ENCODE measurements around the gene STON1. TPM values are rescaled to one million over a fixed set of nuclear protein-coding genes. Genes with fewer than 3 reads are reported as not detected.

Gene STON1
- total RNA-seq, 1 donor from 2014 or later, result 13.2 TPM

- Mint-ChIP-seq H3K36me3 (ENCODE audit: low read depth) (no peaks in the 10 kb centered on the region), H3K4me1 (peaks cover 44% of the 10 kb centered on the region), H3K4me3 (peak overlapping the region; percentile 91), H3K27me3 (ENCODE audit: low read depth) (no peaks in the 10 kb centered on the region), H3K9me3 (no peaks in the 10 kb centered on the region), H3K27ac (ENCODE audit: unreplicated experiment) (no peak overlapping the region)
- DNase-seq (ENCODE audit: low read depth, low spot score), result no peak
- TF ChIP-seq, protein P1, sequence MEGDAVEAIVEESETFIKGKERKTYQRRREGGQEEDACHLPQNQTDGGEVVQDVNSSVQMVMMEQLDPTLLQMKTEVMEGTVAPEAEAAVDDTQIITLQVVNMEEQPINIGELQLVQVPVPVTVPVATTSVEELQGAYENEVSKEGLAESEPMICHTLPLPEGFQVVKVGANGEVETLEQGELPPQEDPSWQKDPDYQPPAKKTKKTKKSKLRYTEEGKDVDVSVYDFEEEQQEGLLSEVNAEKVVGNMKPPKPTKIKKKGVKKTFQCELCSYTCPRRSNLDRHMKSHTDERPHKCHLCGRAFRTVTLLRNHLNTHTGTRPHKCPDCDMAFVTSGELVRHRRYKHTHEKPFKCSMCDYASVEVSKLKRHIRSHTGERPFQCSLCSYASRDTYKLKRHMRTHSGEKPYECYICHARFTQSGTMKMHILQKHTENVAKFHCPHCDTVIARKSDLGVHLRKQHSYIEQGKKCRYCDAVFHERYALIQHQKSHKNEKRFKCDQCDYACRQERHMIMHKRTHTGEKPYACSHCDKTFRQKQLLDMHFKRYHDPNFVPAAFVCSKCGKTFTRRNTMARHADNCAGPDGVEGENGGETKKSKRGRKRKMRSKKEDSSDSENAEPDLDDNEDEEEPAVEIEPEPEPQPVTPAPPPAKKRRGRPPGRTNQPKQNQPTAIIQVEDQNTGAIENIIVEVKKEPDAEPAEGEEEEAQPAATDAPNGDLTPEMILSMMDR (conservative IDR thresholded peaks at IDR 0.05), result no peak
Measured at GRCh38 chr2:48529194-48529593, 760 bp upstream of the STON1 start.

GRCh38 chr2:48529676-48530032 is 300 bp upstream of the STON1 start:
- Mint-ChIP-seq H3K36me3 (ENCODE audit: low read depth) (no peaks in the 10 kb centered on the region), H3K27ac (ENCODE audit: unreplicated experiment) (no peak overlapping the region), H3K9me3 (no peaks in the 10 kb centered on the region), H3K4me1 (peaks cover 44% of the 10 kb centered on the region), H3K27me3 (ENCODE audit: low read depth) (no peaks in the 10 kb centered on the region), H3K4me3 (peak overlapping the region; percentile 91)
- TF ChIP-seq, protein P1 (conservative IDR thresholded peaks at IDR 0.05), result no peak
- DNase-seq (ENCODE audit: low read depth, low spot score), result no peak

DNA sequence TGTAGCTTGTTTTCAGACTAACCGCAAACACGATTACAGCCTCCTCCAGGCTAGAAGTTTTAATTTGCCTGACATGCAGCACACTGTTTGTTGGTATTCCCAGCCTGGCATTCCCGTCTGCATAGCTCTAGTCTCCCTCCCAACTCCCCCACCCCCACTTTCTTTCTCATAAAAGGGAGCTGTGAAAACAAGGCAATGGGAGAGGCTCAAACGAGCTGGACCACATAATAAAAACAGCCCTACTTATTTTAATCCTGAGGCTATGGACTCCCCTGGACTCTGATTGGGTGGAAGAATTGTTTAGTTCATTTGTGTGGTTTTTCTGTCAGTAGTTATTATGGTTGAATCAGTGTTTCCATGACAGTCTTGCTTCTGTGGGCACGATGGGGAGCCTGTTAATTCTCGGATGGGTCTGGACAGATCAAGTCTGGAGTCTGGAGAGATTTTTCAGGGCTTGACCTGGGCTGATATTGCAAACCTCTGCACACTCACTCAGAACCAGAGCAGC is 1.2 kb downstream of the STON1 start:
- peak overlapping the region; percentile 21 for H3K27ac Mint-ChIP-seq (ENCODE audit: unreplicated experiment)
- no peaks in the 10 kb centered on the region for H3K9me3 Mint-ChIP-seq
- peak overlapping the region; percentile 89 for H3K4me3 Mint-ChIP-seq
- H3K36me3 Mint-ChIP-seq (ENCODE audit: low read depth), result no peaks in the 10 kb centered on the region
- no peaks in the 10 kb centered on the region for H3K27me3 Mint-ChIP-seq (ENCODE audit: low read depth)
- DNase-seq (ENCODE audit: low read depth, low spot score), result no peak
- peaks cover 37% of the 10 kb centered on the region for H3K4me1 Mint-ChIP-seq
- TF ChIP-seq, protein P1 (conservative IDR thresholded peaks at IDR 0.05), result no peak

DNA sequence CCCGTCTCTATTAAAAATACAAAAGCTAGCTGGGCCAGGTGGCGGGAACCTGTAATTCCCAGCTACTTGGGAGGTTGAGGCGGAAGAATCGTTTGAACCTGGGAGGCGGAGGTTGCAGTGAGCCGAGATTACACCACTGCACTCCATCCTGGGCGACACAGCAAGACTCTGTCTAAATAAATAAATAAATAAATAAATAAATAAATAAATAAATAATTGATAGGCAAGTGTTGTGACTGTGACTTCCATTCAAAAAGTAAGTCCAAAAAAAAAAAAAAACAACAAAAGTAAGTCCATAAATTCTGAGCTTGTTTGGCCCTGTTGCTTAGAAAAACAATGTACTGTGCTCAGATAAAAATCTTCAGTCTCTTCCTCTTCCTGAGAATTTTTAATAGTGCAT is 2.2 kb downstream of the STON1 start:
- no peak overlapping the region for H3K27ac Mint-ChIP-seq (ENCODE audit: unreplicated experiment)
- no peaks in the 10 kb centered on the region for H3K36me3 Mint-ChIP-seq (ENCODE audit: low read depth)
- H3K9me3 Mint-ChIP-seq, result no peaks in the 10 kb centered on the region
- TF ChIP-seq, protein P1 (conservative IDR thresholded peaks at IDR 0.05), result no peak
- H3K27me3 Mint-ChIP-seq (ENCODE audit: low read depth), result no peaks in the 10 kb centered on the region
- H3K4me1 Mint-ChIP-seq, result peaks cover 37% of the 10 kb centered on the region
- DNase-seq (ENCODE audit: low read depth, low spot score), result no peak
- peak overlapping the region; percentile 89 for H3K4me3 Mint-ChIP-seq

DNA sequence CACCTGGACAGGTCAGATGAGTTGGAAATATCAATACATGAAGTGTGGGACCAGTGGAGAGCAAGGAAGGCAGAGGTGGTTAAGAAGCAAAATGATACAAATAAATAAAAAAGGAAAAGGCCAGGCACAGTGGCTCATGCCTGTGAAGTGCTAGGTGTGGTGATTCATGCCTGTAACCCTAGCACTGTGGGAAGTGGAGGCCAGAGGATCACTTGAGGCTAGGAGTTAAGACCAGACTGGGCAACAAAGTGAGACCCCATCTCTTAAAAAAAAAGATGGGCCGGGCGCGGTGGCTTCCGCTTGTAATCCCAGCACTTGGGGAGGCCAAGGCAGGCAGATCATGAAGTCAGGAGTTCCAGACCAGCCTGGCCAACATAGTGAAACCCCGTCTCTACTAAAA is 2.9 kb downstream of the STON1 start:
- Mint-ChIP-seq H3K36me3 (ENCODE audit: low read depth) (no peaks in the 10 kb centered on the region), H3K9me3 (no peaks in the 10 kb centered on the region), H3K4me3 (peak overlapping the region; percentile 17), H3K27ac (ENCODE audit: unreplicated experiment) (no peak overlapping the region), H3K27me3 (ENCODE audit: low read depth) (no peaks in the 10 kb centered on the region), H3K4me1 (peaks cover 32% of the 10 kb centered on the region)
- DNase-seq (ENCODE audit: low read depth, low spot score), result no peak
- TF ChIP-seq, protein P1 (conservative IDR thresholded peaks at IDR 0.05), result no peak

GRCh38 chr2:48534781-48535180 is 4.8 kb downstream of the STON1 start:
- no peak overlapping the region for H3K27ac Mint-ChIP-seq (ENCODE audit: unreplicated experiment)

More at GRCh38 chr2:48534781-48535180, 4.8 kb downstream of the STON1 start:
- DNase-seq (ENCODE audit: low read depth, low spot score), result no peak
- Mint-ChIP-seq H3K9me3 (no peaks in the 10 kb centered on the region), H3K4me3 (no peak overlapping the region), H3K27me3 (ENCODE audit: low read depth) (no peaks in the 10 kb centered on the region), H3K36me3 (ENCODE audit: low read depth) (no peaks in the 10 kb centered on the region), H3K4me1 (peaks cover 19% of the 10 kb centered on the region)
- TF ChIP-seq, protein P1 (conservative IDR thresholded peaks at IDR 0.05), result no peak

All from neural crest cell (in vitro differentiated cells).